K562 (cell line): Measurements from ENCODE around the gene CCDC184. TPM values are rescaled to one million over a fixed set of nuclear protein-coding genes. Genes with fewer than 3 reads are reported as not detected.
A peak's percentile ranks its signal among the peaks of the same experiment; 100 is the strongest.

Experiments used
- C11orf30 ChIP-seq: fragments of 450-650 bp; IDR thresholded peaks from 2 replicates; pipeline ENCODE4 v1.6.1; 2016; ENCODE audit warnings: low read depth, mild to moderate bottlenecking
- CBFB ChIP-seq: sonication (generic); formaldehyde crosslinking; IDR thresholded peaks from 2 replicates; pipeline ENCODE4 v1.4.0; 2020; ENCODE audit warnings: mild to moderate bottlenecking, missing genetic modification reagents
- ELF1 ChIP-seq: fragments of 200-800 bp; sonication (Bioruptor generic); IDR thresholded peaks from 2 replicates; pipeline ENCODE4 v1.6.1; 2016; ENCODE audit warnings: missing genetic modification characterization, missing compliant biosample characterization
- MED1 ChIP-seq: sonication (generic); formaldehyde crosslinking; IDR thresholded peaks from 2 replicates; pipeline ENCODE4 v1.8.1; 2023; ENCODE audit warnings: missing genetic modification reagents, borderline replicate concordance
- MXI1 ChIP-seq: IDR thresholded peaks from 2 replicates; pipeline ENCODE4 v1.6.1; 2011; ENCODE audit warnings: low read depth, mild to moderate bottlenecking, improper control_type of control experiment, low read length
- POLR2A ChIP-seq: fragments of 450-650 bp; conservative IDR thresholded peaks from 2 replicates; pipeline ENCODE4 v1.6.1; 2016
- POLR2AphosphoS5 ChIP-seq: IDR thresholded peaks from 2 replicates; pipeline ENCODE4 v1.6.1; 2011; ENCODE audit warnings: mild to moderate bottlenecking, low read depth, low read length, moderate library complexity; ENCODE audit not compliant: control insufficient read depth, insufficient read depth
- RBM25 ChIP-seq: fragments of 200-400 bp; formaldehyde crosslinking; IDR thresholded peaks from 2 replicates; pipeline ENCODE4 v1.6.1; 2018; ENCODE audit warnings: low read length, low read depth, moderate library complexity; ENCODE audit not compliant: severe bottlenecking
- SUPT5H ChIP-seq: fragments of 450-650 bp; IDR thresholded peaks from 2 replicates; pipeline ENCODE4 v1.6.1; 2016
- TARDBP ChIP-seq: fragments of 450-650 bp; IDR thresholded peaks from 2 replicates; pipeline ENCODE4 v1.6.1; 2016
- TFAP4 ChIP-seq: sonication (generic); formaldehyde crosslinking; IDR thresholded peaks from 2 replicates; pipeline ENCODE4 v1.8.0; 2022; ENCODE audit warnings: missing genetic modification reagents, mild to moderate bottlenecking, moderate library complexity, borderline replicate concordance
- ZBED1 ChIP-seq: IDR thresholded peaks from 2 replicates; pipeline ENCODE4 v1.6.1; 2014
- ZC3H4 ChIP-seq: sonication (generic); formaldehyde crosslinking; IDR thresholded peaks from 2 replicates; pipeline ENCODE4 v1.9.0; 2021; ENCODE audit warnings: missing genetic modification reagents, borderline replicate concordance
- ZNF134 ChIP-seq: fragments of 250-450 bp; sonication (Bioruptor Pico); conservative IDR thresholded peaks from 2 replicates; pipeline ENCODE4 v1.4.0; 2020
- ZNF444 ChIP-seq: fragments of 250-450 bp; sonication (Bioruptor Pico); IDR thresholded peaks from 2 replicates; pipeline ENCODE4 v1.4.0; 2020; ENCODE audit warnings: mild to moderate bottlenecking, moderate library complexity
- ZNF561 ChIP-seq: fragments of 450-650 bp; formaldehyde crosslinking; conservative IDR thresholded peaks from 2 replicates; pipeline ENCODE4 v1.4.0; 2020; ENCODE audit warnings: mild to moderate bottlenecking, moderate library complexity
- ZNF655 ChIP-seq: fragments of 250-450 bp; sonication (Bioruptor Pico); IDR thresholded peaks from 2 replicates; pipeline ENCODE4 v1.5.0; 2021
- polyA plus RNA-seq, 8 experiments: library from polyadenylated mRNA; depleted of rRNA in 4 of 8; stranded (reverse) in 5 of 8; unstranded in 3 of 8; fragments of >200 nt; fragmentation: Nextera tagmentation in 2 of 8; fragmentation: Illumina TruSeq in 1 of 8; extraction: Ambion mirVana in 2 of 8; extraction: Trizol in 1 of 8; gene quantifications; 2 replicates each; pipeline versions ENCODE4 v1.2.1 to v1.2.3, GENCODE V29; 2011 to 2014; ENCODE audit warnings: inconsistent platforms in 1 of 8, missing spikeins in 1 of 8
- total RNA-seq, 7 experiments: library from RNA; depleted of rRNA in 6 of 7; stranded (reverse); fragments of >200 nt in 6 of 7; fragmentation: Illumina TruSeq in 2 of 7; extraction: Trizol in 2 of 7; gene quantifications; 2 replicates each; pipeline versions ENCODE4 v1.2.1 to v1.2.3, GENCODE V29; 2011 to 2021; ENCODE audit warnings: low replicate concordance in 1 of 7
- TF ChIP-seq, protein P1 (sequence below): IDR thresholded peaks from 2 replicates; pipeline ENCODE4 v1.6.1; 2011; ENCODE audit not compliant: insufficient read length; ENCODE audit errors: extremely low read depth
- TF ChIP-seq, protein P2 (sequence below): fragments of 450-650 bp; conservative IDR thresholded peaks from 2 replicates; pipeline ENCODE4 v1.6.1; 2016; ENCODE audit warnings: missing genetic modification characterization, low read depth, mild to moderate bottlenecking, control low read depth, missing compliant biosample characterization
- TF ChIP-seq, protein P3 (sequence below): fragments of 450-650 bp; IDR thresholded peaks from 2 replicates; pipeline ENCODE4 v1.6.1; 2014; ENCODE audit warnings: low read depth, mild to moderate bottlenecking, moderate library complexity, borderline replicate concordance
- TF ChIP-seq, protein P4 (sequence below): fragments of 450-650 bp; formaldehyde crosslinking; conservative IDR thresholded peaks from 2 replicates; pipeline ENCODE4 v1.4.0; 2022; ENCODE audit warnings: mild to moderate bottlenecking, missing genetic modification characterization

CCDC184 gene
- total and polyA plus RNA-seq, 9 of the 15 experiments (the other 6 are each of a cell fraction or from before 2014, with no cell fraction given) = 0.09 TPM; not detected in 8

DNA sequence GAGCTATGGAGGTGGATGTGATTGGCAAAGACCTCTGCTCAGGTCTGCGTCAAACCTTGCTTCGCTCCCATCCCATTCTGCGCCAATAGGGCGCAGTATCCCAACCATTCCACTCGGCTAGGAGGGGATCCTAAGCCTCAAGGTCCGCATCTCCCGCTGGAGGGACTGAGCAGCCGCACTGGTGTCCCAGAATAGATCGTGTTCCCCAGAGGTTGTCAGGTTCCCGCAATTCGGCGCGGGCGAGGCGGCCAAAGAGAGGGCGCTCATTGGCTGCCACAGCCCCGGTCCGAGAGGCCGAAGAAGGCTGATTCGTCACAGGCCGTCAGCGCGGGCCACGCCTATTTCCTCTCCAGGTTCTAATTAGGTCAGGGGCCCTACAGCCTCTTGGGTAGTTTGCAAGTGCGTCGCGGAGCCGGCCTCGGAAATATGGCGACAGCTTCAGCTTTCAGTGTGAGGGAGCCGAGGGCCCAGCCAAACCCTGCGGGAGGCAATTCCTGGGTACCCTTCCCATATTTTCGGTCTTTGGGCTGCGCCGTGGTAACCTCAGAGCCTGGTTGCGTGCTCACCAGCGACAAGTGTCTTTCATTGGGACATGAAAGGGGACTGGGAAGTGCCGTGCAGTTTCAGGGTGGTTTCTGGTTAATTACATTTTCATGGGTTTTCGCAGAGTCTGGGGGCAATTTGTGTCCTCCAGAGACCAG, 14.7 kb downstream of the CCDC184 start (continued):
- TF ChIP-seq ZC3H4 (CRISPR knock-in tag) (0 out of 2 replicates have a peak, but pooled peaks have one; percentile 86), TFAP4 (CRISPR knock-in tag) (peak; percentile 54), MED1 (no peak), SUPT5H (peak; percentile 96), C11orf30 (no peak; the same call in 1 of the 2 replicates), ELF1 (tag) (no peak), TARDBP (peak; percentile 56; the same call in 1 of the 2 replicates), RBM25 (peak; percentile 34), ZNF561 (CRISPR knock-in tag) (no peak), ZNF655 (no peak), ZBED1 (no peak), ZNF444 (CRISPR knock-in tag) (no peak), POLR2AphosphoS5 (peak; percentile 96), POLR2A (peak; percentile 98), MXI1 (no peak), ZNF134 (CRISPR knock-in tag) (no peak), CBFB (peak; percentile 26; the same call in 1 of the 2 replicates)
- TF ChIP-seq, protein P1, sequence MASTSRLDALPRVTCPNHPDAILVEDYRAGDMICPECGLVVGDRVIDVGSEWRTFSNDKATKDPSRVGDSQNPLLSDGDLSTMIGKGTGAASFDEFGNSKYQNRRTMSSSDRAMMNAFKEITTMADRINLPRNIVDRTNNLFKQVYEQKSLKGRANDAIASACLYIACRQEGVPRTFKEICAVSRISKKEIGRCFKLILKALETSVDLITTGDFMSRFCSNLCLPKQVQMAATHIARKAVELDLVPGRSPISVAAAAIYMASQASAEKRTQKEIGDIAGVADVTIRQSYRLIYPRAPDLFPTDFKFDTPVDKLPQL = peak; percentile 66
- TF ChIP-seq, protein P2, sequence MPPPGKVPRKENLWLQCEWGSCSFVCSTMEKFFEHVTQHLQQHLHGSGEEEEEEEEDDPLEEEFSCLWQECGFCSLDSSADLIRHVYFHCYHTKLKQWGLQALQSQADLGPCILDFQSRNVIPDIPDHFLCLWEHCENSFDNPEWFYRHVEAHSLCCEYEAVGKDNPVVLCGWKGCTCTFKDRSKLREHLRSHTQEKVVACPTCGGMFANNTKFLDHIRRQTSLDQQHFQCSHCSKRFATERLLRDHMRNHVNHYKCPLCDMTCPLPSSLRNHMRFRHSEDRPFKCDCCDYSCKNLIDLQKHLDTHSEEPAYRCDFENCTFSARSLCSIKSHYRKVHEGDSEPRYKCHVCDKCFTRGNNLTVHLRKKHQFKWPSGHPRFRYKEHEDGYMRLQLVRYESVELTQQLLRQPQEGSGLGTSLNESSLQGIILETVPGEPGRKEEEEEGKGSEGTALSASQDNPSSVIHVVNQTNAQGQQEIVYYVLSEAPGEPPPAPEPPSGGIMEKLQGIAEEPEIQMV (tag) = no peak
- TF ChIP-seq, protein P3, sequence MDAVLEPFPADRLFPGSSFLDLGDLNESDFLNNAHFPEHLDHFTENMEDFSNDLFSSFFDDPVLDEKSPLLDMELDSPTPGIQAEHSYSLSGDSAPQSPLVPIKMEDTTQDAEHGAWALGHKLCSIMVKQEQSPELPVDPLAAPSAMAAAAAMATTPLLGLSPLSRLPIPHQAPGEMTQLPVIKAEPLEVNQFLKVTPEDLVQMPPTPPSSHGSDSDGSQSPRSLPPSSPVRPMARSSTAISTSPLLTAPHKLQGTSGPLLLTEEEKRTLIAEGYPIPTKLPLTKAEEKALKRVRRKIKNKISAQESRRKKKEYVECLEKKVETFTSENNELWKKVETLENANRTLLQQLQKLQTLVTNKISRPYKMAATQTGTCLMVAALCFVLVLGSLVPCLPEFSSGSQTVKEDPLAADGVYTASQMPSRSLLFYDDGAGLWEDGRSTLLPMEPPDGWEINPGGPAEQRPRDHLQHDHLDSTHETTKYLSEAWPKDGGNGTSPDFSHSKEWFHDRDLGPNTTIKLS = peak; percentile 73
- TF ChIP-seq, protein P4, sequence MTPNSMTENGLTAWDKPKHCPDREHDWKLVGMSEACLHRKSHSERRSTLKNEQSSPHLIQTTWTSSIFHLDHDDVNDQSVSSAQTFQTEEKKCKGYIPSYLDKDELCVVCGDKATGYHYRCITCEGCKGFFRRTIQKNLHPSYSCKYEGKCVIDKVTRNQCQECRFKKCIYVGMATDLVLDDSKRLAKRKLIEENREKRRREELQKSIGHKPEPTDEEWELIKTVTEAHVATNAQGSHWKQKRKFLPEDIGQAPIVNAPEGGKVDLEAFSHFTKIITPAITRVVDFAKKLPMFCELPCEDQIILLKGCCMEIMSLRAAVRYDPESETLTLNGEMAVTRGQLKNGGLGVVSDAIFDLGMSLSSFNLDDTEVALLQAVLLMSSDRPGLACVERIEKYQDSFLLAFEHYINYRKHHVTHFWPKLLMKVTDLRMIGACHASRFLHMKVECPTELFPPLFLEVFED = no peak
